SHP77 (cell line): ENCODE data around the gene RIT1.
"Not testable (repeated sequence)": the region's sequence is repeated elsewhere in the genome, so short reads cannot be mapped to it uniquely, and the experiment has no call there.

Source experiments
- DNase-seq, 2 experiments: peaks; one replicate each; lab custom pipeline; 2025; lab: John Stamatoyannopoulos, UW

RIT1 gene

DNA sequence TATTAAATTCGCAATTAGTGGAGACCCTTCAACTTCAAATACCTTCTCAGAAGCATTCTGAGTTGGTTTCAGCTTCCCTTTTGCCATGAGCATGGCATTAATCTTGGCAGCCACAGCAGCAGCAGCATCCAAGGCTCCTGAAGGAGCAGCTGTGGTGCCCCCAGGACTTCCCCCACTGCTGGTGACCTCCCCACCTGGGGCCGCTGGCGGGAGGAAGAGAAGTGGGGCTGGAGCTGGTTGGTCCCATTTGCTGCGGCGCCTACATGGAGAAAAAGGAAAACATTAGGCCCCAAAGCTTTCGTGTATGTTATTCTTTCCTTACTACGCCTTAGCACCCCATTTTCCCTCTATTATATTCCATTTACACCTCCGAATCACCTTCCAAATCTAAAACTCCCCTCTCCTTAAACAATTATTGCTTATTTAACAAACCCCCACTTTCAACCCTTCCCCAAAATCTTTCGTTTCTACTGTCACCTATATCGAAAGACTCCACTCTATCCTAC lies 22.5 kb upstream of the RIT1 start:
- peak in 1 of 2 experiments; percentile 27 for DNase-seq

GRCh38 chr1:155932487-155932886 lies 21.3 kb upstream of the RIT1 start:
- no peak for DNase-seq

- DNase-seq, result no peak
Observed at GRCh38 chr1:155932081-155932480, 20.9 kb upstream of the RIT1 start.

DNA sequence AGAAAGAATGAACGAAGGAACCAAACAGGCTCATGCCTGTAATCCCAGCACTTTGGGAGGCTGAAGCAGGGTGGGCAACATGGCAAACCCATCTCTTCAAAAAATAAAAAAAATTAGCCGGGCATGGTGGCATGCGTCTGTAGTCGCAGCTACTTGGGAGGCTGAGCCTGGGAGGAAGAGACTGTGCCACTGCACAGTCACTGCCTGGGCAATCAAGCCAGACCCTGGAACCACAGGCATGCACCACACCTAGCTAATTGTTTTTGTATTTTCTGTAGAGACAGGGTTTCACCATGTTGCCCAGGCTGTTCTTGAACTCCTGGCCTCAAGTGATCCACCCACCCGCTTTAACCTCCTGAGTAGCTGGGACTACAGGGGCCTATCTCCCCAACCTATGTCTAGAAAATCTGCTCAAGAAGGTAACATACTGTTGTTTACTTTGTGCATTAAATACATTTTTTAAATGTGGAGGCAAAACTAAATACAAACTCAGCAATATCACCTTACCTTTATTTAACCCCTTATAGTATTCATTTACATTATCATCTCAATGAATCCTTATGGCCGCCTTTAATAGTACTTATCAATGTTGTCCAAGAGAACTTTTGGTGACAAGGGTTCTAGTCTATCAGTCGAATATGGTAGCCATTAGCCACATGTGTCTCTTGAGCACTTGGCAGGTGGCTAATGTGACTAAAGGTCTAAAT lies 20.3 kb upstream of the RIT1 start:
- no peak for DNase-seq

DNA sequence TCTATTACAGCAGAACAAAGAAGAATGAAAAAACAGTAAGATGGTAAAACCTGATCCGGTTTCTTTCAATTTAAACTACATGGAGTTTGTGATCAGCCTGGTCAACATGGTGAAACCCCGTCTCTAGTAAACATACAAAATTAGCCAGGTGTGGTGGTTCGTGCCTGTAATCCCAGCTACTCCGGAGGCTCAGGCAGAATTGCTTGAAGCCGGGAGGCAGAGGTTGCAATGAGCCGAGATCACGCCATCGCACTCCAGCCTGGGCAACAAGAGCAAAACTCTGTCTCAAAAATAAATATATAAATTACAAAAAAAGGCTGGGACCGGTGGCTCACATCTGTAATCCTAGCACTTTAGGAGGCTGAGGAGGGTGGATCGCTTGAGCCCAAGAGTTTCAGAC lies 19.6 kb upstream of the RIT1 start:
- not testable (repeated sequence) for DNase-seq

GRCh38 chr1:155929057-155929456 lies 17.9 kb upstream of the RIT1 start:
- no peak for DNase-seq

DNA sequence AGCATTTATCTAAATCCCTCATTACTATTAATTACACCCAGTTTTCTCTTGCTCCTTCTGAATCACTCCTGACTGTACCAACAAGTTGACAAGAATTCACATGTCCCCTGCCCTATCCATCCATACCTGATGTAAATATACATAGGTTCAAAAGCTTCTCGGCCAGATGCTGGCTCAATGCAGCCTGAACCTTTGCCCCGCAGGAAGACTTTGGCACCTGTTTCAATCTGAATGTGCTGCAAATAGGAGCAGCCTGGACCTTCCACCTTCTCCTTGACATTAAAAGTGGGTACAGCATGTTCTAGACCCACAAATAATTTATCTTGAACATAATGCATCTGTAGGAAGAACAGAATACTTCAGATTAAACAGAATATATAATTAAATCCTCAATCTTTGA lies 14.4 kb upstream of the RIT1 start:
- DNase-seq, result no peak

GRCh38 chr1:155920717-155921116 lies 9.6 kb upstream of the RIT1 start:
- no peak for DNase-seq

DNA sequence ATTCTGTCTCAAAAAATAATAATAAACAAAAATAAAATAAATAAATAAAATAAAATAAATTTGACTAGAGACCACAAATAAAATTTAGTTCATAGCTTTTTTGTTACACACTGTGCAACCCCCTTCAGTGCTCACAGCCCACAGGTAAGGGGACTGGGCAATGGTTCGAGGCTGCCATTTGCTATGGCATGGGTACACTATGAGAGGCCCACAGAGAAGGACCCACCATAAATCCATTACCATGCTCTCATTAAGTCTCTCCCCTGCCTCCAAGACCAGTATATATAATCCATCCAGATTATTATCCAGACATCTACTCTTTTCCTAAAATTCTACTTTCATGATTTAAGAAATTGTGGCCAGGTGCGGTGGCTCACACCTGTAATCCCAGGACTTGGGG lies 8.7 kb upstream of the RIT1 start:
- no peak for DNase-seq

- no peak for DNase-seq
Observed at GRCh38 chr1:155918660-155919059, 7.5 kb upstream of the RIT1 start.

DNA sequence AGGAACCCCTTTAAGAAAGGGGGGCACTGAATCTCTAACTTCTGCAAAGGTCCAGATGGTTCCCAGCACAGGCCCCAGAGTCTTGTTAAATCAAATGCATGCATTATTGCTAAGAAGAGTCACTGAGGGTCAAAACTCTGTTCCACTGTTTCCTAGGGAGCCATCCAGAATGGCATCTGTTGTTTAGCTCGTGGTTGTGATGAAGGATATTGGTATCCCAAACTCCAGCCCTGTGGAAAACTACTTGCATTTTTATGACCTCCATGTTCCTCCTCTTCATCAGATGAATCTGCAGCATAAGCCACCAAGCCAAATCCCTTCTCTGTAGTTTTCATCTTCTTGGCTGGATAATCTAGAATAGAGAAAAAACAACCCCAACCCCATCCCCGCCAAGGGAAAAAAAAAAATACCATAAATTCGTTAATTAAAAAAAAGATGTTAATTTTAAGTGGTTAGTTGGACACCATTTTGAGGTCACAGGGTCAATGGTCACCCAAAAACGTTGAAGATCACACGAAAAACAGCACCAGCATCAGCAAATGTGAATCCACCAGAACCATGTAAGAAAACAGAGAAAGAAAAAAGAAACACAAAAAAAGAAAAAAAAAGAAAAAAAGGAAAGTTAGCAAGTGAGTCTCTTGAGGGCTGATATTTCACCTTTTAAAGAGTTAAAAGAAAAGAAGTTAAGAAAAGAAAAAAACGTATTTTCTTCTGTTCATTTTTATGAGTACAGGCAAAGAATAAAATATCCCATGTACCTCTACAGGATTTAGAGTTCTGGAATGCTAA lies 3.0 kb upstream of the RIT1 start:
- no peak for DNase-seq

DNA sequence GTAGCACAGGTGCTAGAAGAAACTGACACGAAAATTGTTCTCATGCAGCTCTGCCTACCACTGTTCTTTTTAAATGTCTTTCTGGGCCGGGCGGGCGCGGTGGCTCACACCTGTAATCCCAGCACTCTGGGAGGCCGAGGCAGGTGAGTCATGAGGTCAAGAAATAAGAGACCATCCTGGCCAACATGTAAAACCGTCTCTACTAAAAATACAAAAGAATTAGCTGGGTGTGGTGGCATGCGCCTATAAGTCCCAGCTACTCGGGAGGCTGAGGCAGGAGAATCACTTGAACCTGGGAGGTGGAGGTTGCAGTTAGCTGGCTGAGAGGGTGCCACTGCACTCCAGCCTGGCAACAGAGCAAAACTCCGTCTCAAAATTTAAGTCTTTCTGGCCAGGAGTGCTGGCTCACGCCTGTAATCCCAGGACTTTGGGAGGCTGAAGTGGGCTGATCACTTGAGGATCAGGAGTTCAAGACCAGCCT lies 947 bp upstream of the RIT1 start:
- peak in 1 of 2 experiments; percentile 23 for DNase-seq

- peak; percentile 23 to 50 for DNase-seq
Observed at GRCh38 chr1:155910621-155911121, 478 bp downstream of the RIT1 start.

- DNase-seq, result no peak
Observed at GRCh38 chr1:155909894-155910293, 1.3 kb downstream of the RIT1 start.

GRCh38 chr1:155904261-155904660 lies 6.9 kb downstream of the RIT1 start:
- no peak for DNase-seq

DNA sequence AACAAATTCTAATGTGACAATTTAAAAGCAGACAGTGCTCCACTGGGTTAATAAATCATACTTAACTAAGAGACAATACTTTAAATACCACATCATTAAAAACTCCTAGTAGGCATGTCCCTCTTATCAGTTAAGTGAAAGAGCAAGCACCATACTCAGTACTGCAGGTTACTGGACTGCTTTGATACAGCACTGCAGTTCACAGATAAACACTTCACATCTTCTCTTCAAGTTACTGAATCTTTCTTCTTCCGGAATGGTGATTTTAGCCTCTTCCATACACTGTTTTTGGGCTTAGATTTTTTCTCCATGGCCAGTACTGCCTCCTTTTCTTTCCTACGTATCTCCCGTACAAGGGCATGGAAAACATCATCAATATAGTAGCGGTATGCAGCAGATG lies 11.0 kb downstream of the RIT1 start:
- DNase-seq, result no peak

GRCh38 chr1:155899683-155900082 lies 11.5 kb downstream of the RIT1 start:
- DNase-seq, result no peak

DNA sequence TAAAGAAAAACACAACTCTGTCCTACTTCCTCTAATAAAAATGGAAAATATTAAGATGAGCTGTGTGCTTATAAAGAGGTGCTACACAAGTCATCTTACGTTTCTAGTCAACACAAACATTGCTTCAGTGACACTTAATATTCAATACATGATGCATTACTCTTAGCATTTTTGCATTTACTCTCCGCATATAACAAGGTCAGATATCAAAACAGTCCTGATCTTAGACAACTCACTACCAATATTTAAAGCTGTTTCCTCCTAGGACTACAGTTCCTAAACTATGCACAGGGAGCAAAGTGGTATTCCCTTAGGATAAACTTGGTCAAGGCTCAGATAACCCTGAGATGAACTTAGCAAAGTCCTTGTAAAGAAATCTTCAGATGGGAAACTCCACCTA lies 12.3 kb downstream of the RIT1 start:
- no peak for DNase-seq

DNA sequence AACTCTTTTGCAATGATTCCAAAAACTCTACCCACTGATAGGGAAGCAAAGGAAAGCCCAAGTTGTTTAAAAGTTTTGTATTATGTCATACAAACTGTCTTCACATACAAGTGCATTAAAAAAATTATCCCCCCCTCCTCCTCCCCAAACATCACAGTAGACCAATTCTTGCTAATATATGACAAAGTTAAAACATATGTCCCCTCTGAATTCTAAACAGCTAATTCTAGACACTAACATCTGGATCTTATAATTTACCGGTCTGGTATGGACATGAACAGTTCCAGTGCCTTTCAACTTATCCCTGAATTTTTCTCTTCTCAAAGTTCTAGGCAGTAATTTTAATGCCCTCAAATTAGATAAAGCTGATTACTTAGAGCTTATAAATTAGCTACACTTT lies 13.4 kb downstream of the RIT1 start:
- DNase-seq, result no peak

DNA sequence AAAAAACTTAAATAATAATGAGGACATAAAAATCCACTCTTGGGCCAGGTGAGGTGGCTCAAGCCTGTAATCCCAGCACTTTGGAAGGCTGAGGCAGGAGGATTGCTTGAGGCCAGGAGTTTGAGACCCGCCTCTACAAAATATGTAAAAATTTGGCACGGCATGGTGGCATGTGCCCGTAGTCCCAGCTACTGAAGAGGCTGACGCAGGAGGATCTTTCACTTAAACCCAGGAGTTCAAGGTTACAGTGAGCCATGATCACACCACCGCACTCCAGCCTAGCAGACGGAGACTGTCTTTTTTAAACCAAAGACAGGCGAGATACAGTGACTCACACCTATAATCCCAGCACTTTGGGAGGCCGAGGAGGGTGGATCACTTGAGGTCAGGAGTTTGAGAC lies 14.7 kb downstream of the RIT1 start:
- not testable (repeated sequence) for DNase-seq

DNA sequence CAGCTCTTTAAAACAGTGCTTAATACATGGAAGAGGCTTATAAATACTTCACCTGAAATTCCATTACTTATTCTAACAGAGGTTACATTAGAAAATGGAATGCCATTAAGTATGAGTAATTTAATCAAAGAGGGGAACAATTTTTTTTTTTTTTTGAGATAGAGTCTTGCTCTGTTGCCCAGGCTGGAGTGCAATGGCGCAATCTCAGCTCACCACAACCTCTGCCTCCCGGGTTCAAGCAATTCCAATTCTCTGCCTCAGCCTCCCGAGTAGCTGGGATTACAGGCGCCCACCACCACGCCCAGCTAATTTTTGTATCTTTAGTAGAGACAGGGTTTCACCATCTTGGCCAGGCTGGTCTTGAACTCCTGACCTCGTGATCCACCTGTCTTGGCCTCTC lies 15.5 kb downstream of the RIT1 start:
- not testable (repeated sequence) for DNase-seq

- DNase-seq, result peak in 1 of 2 experiments; percentile 6
Observed at GRCh38 chr1:155893389-155894142, 17.6 kb downstream of the RIT1 start.
